Stimulated activated CD8-positive, alpha-beta memory T cell treated with anti-CD3 and anti-CD28 coated beads, Interleukin-7, amount 100 ng/mL, for 4 hours (primary cell): ENCODE measurements around the gene RNF10.
"Not testable (repeated sequence)": the region's sequence is repeated elsewhere in the genome, so short reads cannot be mapped to it uniquely, and the experiment has no call there.

ENCODE experiments used
- DNase-seq, 2 donors: peaks; one replicate each; pipeline ENCODE4 v3.0.0-alpha.2; 2020; ENCODE audit warnings: low read depth in 2 of 2

RNF10 gene

DNA sequence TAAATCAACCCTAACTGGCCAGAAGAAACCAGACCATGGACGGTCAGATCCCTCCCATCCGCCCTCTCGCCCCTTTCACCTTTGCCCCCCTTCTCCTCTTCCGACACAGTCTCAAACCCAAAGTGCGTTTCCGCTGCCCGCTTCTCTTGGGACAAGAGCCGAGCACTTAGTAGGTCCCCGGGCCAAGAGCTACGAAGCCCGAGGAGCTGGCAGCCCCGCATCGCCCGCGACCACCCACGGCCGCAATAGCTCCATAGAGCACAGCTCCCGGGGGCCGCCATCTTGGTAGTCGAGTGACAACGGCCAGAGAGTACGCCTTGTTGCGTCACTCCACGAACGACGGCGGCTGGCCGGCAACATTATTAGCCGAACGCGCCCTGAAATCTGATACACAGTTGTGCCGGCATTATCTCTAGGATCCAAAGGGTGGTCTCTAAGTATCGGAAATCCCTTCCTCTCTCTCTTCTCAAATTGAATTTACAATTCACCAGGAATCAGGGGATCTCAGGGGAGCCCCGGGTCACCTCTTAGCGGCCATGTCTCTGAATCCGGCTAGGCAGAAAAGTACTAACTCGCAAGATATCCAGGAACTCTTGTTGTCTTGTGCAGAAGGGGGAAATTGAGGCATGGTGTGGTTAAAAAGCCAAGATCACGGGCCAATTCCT is 5.2 kb upstream of the RNF10 start, which contains the start of gene COQ5:
TSS of gene COQ5 (minus strand) at position 298 of the 665 bp plus-strand sequence. CDS start at position 281, 17 bp downstream.
- DNase-seq = peak; percentile 68 to 74

DNA sequence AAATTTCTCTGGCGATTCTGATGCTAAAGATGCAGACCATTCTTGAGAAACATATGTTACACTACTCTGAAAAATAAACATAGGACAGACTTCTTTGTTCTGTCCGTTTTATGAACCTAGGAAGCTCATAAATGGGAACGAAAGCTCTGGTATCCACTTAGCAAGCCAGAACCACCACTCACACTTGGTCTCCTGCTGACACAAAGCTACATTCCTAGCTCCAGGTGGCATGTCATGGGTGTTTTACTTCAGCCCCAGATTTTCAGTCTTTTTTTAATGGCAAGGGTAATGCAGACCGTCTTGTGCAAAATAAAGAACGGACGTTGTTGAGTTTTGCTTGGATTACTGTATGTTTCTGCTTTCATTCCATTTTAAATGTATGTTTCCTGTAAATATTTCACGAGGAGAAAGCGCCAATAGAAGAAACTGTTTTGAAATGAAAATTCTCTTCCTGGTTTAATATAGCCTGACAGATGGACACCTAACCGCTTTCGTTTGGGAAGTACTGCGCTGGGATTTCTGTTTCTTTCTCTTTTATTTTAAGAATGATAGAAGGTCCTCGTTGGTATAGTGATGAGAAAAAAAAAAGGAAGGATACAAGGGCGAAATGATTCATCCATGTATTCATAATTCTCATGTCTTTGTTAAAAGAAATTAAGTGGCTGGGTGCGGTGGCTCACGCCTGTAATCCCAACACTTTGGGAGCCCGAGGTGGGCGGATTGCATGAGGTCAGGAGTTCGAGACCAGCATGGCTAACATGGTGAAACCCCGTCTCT is 4.3 kb upstream of the RNF10 start:
- DNase-seq = no peak

DNA sequence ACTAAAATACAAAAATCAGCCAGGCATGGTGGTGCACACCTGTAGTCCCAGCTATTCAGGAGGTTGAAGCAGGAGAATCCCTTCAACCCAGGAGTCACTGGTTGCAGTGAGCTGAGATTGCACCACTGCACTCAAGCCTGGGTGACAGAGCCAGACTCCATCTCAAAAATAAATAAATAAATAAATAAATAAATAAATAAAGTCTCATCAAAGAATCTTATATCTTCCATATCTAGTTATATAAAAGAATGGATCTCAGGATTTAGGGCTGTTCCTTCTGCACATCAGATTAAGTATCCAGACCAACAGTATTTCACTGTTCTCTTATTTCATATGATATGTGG is 3.8 kb upstream of the RNF10 start:
- not testable (repeated sequence) for DNase-seq

DNA sequence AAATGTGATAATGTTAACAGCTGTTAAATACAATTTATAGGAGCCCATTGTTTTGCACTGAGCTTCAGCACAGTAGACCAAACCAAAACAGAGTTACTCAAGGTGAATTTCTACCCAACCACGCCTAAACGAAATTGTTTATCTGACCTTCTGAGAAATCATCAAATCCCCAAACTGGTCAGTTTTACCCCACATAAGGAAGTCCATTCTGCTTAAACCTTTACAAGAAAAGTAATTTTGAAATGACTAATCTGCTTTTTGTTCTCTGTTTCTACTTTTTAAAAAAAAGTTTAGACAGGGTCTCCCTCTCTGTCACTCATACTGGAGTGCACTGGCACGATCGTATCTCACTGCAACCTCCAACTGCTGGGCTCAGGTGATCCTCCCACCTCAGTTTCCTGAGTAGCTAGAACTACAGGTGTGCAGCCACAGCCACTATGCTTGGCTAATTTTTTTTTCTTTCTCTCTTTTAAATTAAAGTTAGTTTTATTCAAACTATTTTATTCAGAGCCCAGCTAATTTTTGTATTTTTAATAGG is 1.4 kb upstream of the RNF10 start:
- DNase-seq = no peak

DNA sequence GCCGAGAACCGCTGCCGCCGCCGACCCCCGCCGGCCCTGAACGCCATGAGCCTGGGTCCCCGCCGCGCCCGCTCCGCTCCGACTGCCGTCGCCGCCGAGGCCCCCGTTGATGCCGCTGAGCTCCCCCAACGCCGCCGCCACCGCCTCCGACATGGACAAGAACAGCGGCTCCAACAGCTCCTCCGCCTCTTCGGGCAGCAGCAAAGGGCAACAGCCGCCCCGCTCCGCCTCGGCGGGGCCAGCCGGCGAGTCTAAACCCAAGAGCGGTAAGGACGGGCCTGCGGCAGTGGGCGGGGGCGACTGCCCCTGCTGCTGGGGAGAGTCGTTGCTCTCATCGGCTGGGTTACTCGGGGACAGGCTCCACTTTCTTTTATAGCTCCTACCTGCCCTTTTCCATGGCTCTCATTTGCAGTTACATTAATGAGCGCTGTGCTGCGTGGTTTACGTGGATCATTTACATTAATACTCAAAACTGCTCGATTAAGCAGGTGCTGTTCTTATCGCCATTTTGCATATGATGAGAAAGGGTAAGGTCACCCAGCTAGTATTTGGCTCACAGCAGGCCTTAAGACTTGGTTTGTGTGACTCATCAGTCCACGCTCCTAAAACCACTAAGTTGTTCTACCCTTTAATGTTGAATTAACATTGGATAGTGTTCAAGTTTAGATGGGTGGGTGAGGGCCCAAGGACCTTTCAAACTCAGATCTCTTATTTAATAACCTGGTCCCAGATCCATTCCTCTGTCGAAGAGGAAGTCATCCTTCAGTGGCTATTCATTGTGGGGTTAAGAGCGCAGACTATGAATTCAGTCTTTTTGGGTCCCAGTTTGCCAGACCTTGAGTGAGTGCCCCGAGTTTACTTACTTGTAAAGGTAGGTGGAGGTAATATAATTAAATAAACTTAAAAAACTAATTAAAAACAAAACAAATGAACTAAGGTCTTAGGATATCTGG is 823 bp downstream of the RNF10 start:
- peak in 1 of 2 donors; percentile 38 for DNase-seq

DNA sequence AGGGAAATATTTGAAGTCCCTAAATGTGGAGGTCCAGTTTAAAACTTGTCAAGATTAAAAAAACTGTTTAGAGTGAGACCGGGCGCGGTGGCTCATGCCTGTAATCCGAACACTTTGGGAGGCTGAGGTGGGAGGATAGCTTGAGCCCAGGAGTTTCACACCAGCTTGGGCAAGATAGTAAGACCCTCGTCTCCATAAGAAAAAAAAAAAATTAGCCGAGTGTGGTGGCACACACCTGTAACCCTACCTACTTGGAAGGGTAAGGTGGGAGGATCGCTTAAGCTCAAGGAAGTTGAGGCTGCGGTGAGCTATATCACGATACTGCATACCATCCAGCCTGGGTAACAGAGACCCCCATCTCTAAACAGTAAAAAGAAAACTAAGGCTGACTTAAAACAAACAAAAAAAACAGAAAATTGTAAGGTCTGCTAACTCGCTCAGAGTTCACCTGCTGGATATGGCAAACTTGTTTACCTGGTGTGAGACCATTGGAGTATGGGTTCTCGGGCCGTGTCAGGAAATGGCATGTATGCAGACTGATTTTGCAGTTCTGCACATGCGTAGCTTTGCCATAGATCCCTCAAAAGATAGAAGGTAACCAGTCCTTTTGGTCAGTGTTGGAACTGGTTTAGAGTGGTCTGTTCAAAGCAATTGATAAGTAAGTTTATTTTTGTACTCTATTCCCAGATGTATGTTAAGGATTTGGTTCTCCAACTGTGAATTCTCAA is 2.1 kb downstream of the RNF10 start:
- DNase-seq = no peak

DNA sequence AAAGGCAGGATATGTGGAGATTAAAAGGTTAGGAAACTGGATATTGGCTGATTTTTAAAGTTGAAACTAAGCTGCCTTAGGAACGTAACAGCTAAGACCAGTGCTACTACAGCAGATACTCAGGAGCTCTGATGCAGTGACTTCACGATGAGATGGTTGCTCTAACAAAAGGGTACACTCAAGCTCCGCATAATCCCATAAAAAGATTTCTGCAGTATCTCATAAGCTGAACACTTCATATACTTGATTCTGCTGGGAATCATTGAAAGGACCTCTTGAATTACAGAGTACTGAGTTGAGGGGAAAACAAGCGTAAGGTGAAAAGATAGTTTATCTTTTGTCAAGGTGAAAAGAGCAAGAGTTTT is 3.7 kb downstream of the RNF10 start:
- no peak for DNase-seq

DNA sequence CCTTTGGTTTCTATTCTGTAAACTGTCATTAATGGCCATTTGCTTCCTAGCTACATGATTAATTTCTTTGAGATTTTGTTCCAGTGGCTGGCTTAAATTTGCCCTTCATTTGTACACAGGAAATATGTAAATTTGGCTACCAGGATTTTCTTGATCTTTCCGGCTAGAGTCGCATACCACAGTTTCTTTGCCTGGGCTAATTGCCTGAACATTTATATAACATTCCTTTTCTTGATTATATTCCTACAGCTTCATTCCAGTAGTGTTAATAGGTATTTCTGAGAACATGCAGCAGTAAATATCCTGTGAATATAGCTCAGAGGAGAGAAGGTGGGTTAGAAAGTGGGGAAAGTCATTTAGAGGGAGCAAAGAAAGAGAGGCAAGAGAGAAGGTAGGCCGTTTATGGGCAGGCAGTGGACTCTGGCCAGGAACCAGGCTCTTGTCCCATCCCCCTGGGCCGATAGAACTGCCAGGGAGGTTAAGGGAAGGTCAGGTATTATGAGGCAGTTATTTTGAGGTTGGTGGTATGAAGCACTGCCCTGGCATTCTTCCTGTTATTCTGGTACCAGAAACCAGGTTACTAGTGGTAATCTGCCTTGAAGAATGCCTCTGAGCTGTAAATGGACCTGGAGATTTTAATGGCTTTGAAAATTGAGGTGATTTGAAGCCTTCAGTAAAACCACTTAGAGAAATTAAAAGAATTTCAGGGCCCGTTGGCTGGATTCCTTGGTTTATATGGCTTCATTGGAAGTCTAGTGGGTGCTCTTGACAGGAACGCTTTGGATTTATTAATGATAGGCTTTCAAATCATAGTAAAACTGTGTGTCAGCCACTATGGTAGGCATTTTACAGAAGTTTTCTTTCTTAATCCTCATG is 4.4 kb downstream of the RNF10 start:
- no peak for DNase-seq

DNA sequence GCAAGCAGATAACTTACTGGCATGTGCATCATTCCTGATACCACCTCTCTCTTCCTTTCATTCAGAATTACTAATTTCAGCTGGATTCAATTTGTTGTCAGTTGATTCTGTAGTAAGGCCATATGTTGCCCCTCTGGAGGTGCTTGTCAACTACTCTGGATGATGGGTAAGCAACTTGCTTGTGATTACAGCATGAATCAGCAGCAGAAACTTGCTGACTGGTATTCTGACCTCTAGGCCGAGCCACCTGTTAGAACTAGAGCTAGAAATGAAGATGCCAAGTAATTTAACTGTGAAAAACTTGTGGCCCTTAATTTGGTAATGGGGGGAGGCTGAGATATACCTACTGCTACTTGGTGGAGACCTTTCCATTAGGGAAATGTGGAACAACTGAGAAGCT is 5.1 kb downstream of the RNF10 start:
- no peak for DNase-seq

DNA sequence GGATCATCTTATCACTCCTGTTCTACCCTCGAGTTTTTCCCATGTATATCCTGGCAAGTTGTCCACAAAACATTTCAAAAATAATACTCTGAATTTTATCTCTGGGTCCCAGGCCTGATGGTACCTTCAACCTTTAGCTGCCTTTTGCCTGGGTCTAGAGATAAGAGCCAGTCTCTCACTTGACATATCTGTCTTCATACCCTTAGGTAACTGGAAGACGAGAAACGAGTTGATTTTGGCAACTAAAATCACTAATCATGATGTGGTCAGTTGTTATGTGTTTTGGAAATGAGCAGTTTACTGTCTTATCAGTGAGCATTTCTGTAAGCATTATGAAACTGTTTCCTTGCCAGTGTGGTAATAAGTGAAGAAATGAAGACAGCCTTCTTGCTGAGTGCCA is 6.3 kb downstream of the RNF10 start:
- no peak for DNase-seq

DNA sequence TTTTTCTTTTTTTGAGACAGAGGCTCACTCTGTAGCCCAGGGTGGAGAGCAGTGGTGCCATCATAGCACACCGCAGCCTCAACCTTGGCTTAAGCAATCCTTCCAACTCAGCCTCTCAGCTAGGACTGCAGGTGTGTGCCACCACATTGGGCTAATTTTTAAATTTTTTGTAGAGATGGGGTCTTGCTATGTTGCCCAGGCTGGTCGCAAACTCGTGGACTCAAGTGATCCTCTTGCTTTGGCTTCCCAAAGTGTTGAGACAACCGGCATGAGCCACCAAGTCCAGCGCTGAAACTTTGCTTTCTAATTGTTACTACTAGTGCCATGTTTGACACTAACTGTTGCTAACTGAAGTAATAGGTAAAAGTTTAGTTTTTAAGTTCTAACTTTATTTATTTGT is 8.0 kb downstream of the RNF10 start:
- no peak for DNase-seq

DNA sequence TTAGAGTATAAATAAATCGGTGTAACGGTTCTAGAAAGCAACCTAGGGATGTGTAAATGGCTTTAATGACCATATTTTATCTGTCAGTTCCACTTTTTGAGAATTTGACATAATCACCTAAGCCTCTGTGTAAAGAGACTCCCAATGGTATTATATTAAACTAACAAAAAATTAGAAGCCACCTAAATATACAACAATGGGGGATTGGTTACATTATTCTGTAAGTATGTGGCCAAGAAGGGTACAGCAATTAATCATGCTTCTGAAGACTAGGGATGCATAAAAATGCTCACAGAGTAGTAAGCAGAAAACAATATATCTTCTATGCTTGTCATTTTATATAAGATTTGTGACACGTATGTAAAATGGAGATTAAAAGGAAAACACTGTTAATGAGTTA is 10.5 kb downstream of the RNF10 start:
- no peak for DNase-seq

DNA sequence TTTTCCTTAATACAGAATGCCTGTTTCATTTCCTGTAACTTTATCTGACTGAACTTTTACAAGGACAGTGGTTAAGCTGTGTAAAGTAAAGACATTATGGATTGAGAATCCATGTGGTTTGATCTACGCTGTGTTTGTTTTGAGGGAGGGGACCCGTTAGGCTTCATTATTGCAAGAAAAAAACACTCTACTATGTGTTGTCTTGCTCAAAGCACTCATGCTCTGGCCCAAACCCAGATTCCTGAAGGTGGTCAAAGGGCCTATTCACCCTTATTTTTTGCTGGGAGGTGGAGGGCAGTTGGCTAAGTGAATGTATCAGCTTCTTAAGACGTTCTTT is 11.9 kb downstream of the RNF10 start:
- DNase-seq = no peak

DNA sequence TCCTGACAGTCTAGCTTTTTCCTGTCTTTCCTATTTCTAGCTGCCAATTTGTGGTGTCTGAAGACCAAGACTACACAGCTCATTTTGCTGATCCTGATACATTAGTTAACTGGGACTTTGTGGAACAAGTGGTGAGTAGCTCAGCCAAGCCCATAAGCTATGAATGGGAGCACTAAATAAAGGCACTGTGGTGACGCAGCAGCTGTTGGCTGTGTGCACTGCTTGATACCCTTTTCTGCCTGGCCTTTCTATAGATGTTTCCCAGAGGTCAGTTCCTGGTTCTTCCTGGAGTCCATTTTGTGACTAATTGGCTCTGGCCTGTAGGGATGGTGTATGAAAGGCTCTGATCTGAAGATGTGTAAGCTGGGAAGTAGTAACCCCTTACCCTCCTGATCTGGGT is 20.5 kb downstream of the RNF10 start:
- DNase-seq = no peak

DNA sequence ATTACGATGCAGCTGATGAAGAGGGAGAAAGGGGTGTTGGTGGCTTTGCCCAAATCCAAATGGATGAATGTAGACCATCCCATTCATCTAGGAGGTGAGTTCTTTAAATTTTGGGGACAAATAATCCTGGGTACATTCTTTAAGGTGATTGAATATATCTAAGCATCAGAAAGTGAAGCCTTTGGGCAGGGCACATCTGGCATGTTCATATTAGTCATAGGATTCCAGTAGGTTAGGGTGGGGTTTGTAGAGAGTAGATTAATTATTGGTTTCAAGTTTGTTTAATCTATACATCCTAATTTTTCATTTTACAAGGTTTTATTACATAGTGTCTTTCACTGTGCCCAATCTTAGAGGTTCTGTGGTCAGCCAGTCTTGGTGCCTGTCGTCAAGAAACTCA is 23.4 kb downstream of the RNF10 start:
- DNase-seq = no peak

DNA sequence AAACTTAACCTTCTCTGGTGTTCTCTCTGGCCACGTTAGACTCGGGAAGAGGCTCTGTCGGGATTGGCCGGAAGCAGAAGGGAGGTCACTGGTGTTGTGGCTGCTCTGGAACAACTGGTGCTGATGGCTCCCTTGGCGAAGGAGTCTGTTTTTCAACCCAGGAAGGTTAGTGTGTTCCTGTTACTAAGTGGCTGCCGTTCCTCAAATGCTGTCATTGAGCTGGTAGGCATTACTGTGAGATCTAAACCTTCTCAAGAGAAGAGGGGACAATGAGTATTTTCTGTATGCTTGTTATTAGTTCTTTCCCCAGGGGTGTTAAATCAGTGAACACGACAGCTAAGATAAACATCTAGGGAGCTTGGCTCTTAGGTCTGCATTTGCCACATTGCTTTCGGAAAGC is 28.8 kb downstream of the RNF10 start:
- DNase-seq = no peak

DNA sequence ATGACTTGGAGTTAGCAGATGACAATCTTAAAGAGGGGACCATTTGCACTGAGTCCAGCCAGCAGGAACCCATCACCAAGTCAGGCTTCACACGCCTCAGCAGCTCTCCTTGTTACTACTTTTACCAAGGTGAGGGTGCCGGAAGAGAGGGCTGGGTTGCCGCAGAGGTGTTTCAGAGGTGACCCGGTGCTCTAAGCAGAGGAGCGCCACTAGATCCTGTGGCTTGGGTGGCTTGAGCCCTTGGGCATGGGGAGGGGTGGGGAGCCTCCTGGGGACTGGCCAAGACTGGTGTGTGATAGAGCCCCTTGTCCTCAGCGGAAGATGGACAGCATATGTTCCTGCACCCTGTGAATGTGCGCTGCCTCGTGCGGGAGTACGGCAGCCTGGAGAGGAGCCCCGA is 29.3 kb downstream of the RNF10 start:
- DNase-seq = no peak

DNA sequence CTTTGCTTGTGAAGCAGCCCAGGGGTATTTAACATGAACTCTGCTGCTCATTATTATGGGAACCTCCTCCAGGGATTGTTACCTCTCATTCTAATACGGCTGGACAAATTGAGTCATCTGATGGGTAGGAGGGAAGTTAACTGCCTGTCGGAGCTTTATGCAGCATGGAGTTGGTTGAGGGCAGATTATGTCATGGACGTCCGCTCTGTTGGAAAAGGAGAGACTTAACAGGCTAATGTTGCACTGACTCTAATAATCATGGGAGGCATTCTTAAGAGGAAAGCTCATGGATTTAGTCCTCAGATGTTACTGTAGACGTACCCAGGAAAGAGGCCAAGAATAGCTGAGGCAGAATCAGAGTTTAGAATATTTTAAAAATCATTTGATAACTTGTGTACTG is 37.1 kb downstream of the RNF10 start:
- DNase-seq = no peak

DNA sequence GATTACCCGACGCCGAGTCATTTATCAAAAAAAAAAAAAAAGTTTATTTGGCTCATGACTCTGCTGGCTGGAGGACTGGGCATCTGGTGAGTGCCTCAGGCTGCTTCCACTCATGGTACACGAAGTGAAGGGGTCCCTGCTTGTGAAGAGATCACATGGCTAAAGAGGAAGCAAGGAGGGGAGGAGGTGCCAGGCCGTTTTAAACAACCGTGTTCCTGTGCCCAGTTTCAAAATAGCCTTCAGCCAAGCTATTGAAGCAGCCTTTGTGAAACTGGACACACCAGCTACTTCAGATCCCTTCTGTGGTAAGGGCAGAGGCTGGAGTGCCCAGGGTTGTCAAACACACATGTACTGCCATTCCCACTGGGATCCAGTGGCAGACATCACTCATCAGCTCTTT is 39.4 kb downstream of the RNF10 start:
- no peak for DNase-seq

DNA sequence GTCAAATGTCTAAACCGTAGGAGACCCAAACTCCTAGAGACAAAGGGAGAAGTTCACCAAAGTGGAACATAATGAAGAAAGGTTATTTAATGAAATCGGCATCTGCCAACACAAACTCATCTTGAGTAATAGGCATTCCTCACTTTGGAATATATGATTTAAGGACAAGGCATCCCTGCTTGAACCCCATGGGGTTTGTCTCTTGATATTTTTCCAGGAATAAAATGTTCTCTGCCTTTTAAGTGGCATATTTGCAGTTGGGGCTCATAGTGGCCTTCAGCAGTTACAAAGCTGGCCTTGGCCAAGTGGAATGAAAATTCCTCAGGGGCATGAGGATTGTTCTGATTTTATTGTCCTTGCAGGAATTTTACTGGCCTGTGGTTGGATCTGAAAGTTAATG is 40.0 kb downstream of the RNF10 start:
- DNase-seq = no peak

DNA sequence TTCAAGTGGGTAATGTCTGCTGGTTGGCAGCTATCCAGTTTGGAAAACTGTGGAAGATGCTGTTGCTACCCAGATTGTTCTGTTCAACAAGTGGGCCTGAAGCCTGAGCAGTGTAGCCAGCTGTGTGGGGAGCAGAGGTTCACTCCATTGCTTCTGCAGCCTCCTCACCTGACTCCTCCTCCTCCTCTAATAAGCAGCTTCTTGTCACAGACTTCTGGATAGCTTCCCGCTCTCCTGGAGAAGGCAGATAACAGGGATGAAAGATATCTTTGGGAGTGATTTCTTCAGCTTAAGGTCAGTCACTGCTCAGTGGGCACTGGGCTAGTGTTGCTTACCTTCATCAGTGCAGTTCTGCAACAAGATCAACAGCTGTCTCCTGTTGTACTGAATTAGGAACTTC is 45.0 kb downstream of the RNF10 start:
- DNase-seq = no peak
